ENCODE results near the gene ASS1. TPM values are rescaled to one million over a fixed set of nuclear protein-coding genes. Genes with fewer than 3 reads are reported as not detected.

The ASS1 gene
- total and polyA plus RNA-seq, 2 of the 13 experiments (the other 11 are each of a cell fraction or from before 2014, with no cell fraction given), result 77.6 to 122 TPM

DNA sequence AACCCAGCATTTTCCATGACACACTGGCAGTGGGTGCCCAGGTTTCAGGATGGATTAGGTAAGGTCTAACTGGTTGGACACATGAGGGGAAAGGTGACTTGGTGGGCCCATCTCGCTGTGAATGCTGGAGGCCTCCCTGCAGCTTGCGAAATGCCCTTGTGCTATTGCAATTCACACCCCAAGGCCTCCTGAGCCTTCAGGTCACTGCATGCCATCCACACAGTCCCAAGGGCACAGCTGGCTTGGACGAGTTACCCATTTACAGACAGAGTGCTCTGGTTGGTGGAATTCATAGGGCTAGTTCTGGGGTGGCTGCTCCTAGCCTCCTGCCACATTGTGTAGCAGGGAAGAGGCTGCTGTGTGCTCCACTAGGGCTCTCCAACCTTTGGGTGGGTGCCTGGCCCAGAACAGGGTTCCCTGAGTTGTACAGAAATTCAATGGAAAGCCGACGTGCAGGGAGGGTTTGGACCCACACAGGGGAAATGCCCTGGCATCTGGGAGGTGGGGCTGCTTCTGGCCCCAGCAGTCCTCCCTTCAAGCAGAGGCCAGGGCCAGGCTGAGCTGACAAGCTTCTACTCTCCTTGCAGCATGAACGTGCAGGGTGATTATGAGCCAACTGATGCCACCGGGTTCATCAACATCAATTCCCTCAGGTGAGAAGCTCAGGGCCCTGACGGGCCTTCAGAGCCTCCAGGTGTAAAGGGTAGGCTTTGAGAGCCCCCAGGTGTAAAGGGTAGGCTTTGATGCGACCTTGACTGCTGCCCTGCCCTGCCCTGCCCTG, 54.3 kb downstream of the ASS1 start (continued):
- TF ChIP-seq, protein P1, sequence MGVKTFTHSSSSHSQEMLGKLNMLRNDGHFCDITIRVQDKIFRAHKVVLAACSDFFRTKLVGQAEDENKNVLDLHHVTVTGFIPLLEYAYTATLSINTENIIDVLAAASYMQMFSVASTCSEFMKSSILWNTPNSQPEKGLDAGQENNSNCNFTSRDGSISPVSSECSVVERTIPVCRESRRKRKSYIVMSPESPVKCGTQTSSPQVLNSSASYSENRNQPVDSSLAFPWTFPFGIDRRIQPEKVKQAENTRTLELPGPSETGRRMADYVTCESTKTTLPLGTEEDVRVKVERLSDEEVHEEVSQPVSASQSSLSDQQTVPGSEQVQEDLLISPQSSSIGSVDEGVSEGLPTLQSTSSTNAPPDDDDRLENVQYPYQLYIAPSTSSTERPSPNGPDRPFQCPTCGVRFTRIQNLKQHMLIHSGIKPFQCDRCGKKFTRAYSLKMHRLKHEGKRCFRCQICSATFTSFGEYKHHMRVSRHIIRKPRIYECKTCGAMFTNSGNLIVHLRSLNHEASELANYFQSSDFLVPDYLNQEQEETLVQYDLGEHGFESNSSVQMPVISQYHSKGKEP (CRISPR knock-in tag; IDR thresholded peaks at IDR 0.05), result 0 out of 2 replicates have a peak, but pooled peaks have one; percentile 15
- TF ChIP-seq ZFP90 (CRISPR knock-in tag; IDR thresholded peaks at IDR 0.05; ENCODE audit: borderline replicate concordance) (0 out of 2 replicates have a peak, but pooled peaks have one; percentile 22), ZNF556 (CRISPR knock-in tag; IDR thresholded peaks at IDR 0.05; ENCODE audit: borderline replicate concordance) (peak; percentile 83; the same call in 1 of the 2 replicates), ZNF564 (CRISPR knock-in tag; IDR thresholded peaks at IDR 0.05) (0 out of 2 replicates have a peak, but pooled peaks have one; percentile 40), FOXA1 (IDR thresholded peaks at IDR 0.05) (no peak), FOXA1 (CRISPR knock-in tag; IDR thresholded peaks at IDR 0.05) (peak; percentile 58; the same call in 1 of the 2 replicates), PAX8 (CRISPR knock-in tag; IDR thresholded peaks at IDR 0.05; ENCODE audit: borderline replicate concordance) (0 out of 2 replicates have a peak, but pooled peaks have one; percentile 59), DR1 (CRISPR knock-in tag; IDR thresholded peaks at IDR 0.05) (peak; percentile 62; the same call in 1 of the 2 replicates), FOSL2 (CRISPR knock-in tag; IDR thresholded peaks at IDR 0.05) (peak; percentile 89), CEBPB (IDR thresholded peaks at IDR 0.05; ENCODE audit: borderline replicate concordance, low read depth, low read length) (peak; percentile 100), ZBTB8A (CRISPR knock-in tag; IDR thresholded peaks at IDR 0.05; ENCODE audit: borderline replicate concordance, low read depth) (peak; percentile 52; the same call in 1 of the 2 replicates), ZNF180 (CRISPR knock-in tag; IDR thresholded peaks at IDR 0.05; ENCODE audit: borderline replicate concordance, low read depth) (no peak), ARID2 (CRISPR knock-in tag; IDR thresholded peaks at IDR 0.05; ENCODE audit: borderline replicate concordance) (no peak), WIZ (CRISPR knock-in tag; IDR thresholded peaks at IDR 0.05) (0 out of 2 replicates have a peak, but pooled peaks have one; percentile 73), ZNF879 (CRISPR knock-in tag; IDR thresholded peaks at IDR 0.05) (peak; percentile 65; the same call in 1 of the 2 replicates), ZNF205 (CRISPR knock-in tag; IDR thresholded peaks at IDR 0.05) (peak; percentile 32; the same call in 1 of the 2 replicates), ZKSCAN8 (CRISPR knock-in tag; IDR thresholded peaks at IDR 0.05; ENCODE audit: borderline replicate concordance) (peak; percentile 74)
- TF ChIP-seq, protein P2, sequence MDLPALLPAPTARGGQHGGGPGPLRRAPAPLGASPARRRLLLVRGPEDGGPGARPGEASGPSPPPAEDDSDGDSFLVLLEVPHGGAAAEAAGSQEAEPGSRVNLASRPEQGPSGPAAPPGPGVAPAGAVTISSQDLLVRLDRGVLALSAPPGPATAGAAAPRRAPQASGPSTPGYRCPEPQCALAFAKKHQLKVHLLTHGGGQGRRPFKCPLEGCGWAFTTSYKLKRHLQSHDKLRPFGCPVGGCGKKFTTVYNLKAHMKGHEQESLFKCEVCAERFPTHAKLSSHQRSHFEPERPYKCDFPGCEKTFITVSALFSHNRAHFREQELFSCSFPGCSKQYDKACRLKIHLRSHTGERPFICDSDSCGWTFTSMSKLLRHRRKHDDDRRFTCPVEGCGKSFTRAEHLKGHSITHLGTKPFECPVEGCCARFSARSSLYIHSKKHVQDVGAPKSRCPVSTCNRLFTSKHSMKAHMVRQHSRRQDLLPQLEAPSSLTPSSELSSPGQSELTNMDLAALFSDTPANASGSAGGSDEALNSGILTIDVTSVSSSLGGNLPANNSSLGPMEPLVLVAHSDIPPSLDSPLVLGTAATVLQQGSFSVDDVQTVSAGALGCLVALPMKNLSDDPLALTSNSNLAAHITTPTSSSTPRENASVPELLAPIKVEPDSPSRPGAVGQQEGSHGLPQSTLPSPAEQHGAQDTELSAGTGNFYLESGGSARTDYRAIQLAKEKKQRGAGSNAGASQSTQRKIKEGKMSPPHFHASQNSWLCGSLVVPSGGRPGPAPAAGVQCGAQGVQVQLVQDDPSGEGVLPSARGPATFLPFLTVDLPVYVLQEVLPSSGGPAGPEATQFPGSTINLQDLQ (CRISPR knock-in tag; IDR thresholded peaks at IDR 0.05), result 0 out of 2 replicates have a peak, but pooled peaks have one; percentile 44
- TF ChIP-seq, protein P3, sequence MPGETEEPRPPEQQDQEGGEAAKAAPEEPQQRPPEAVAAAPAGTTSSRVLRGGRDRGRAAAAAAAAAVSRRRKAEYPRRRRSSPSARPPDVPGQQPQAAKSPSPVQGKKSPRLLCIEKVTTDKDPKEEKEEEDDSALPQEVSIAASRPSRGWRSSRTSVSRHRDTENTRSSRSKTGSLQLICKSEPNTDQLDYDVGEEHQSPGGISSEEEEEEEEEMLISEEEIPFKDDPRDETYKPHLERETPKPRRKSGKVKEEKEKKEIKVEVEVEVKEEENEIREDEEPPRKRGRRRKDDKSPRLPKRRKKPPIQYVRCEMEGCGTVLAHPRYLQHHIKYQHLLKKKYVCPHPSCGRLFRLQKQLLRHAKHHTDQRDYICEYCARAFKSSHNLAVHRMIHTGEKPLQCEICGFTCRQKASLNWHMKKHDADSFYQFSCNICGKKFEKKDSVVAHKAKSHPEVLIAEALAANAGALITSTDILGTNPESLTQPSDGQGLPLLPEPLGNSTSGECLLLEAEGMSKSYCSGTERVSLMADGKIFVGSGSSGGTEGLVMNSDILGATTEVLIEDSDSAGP (CRISPR knock-in tag; IDR thresholded peaks at IDR 0.05; ENCODE audit: borderline replicate concordance), result peak; percentile 62
- TF ChIP-seq, protein P4, sequence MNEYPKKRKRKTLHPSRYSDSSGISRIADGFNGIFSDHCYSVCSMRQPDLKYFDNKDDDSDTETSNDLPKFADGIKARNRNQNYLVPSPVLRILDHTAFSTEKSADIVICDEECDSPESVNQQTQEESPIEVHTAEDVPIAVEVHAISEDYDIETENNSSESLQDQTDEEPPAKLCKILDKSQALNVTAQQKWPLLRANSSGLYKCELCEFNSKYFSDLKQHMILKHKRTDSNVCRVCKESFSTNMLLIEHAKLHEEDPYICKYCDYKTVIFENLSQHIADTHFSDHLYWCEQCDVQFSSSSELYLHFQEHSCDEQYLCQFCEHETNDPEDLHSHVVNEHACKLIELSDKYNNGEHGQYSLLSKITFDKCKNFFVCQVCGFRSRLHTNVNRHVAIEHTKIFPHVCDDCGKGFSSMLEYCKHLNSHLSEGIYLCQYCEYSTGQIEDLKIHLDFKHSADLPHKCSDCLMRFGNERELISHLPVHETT (CRISPR knock-in tag; conservative IDR thresholded peaks at IDR 0.05), result 0 out of 2 replicates have a peak, but pooled peaks have one; percentile 38
- TF ChIP-seq, protein P5, sequence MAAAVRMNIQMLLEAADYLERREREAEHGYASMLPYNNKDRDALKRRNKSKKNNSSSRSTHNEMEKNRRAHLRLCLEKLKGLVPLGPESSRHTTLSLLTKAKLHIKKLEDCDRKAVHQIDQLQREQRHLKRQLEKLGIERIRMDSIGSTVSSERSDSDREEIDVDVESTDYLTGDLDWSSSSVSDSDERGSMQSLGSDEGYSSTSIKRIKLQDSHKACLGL (CRISPR knock-in tag; IDR thresholded peaks at IDR 0.05), result peak; percentile 65

Measured in HepG2 (cell line).